ENCODE data around the gene PTPN4. TPM values are rescaled to one million over a fixed set of nuclear protein-coding genes. Genes with fewer than 3 reads are reported as not detected.

The PTPN4 gene
- total and polyA plus RNA-seq, 2 of the 13 experiments (the other 11 are each of a cell fraction or from before 2014, with no cell fraction given) = 20.3 to 34.6 TPM

DNA sequence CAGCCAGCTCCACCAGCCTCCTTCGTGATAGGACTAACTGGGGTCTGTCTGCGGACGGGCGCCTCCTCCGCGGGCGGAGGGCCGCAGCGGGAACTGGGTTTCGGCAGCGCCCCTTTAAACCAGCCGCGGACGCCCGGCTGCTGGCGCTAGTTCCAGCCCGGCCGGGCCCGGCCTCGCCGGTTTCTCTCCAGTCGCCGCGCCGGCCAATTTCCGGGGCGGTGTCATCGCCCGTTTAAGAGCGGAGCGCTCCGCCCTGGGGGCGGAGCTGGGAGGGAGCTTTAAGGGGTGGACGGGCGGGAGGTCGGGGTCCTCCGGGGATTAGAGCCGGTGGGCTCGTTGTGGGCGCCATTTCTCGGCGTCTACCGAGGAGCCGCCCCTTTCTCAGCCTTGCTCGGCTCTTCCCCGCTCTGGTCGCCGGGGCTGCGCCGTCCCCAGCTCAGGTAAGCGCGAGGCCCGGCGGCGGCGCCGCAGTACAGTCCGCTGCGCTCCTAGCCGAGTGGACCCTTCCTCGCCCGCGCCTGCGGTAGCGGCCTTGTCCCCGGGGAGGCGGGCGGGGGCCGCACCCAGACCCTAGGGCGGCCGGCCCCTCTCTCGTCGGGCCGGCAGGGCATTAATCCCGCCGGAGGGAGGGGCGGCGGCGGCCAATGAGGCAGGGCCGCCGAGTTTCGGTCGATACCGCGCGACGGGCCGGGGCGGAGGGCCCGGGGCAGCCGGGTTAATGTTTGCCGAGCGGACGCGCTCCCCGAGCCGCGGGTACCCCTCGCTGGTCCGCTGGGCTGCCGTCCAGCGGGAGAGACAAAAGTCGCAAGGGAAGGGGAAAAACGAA lies 253.3 kb downstream of the PTPN4 start, which contains the start of gene EPB41L5 (continued):
- TF ChIP-seq, protein P1, sequence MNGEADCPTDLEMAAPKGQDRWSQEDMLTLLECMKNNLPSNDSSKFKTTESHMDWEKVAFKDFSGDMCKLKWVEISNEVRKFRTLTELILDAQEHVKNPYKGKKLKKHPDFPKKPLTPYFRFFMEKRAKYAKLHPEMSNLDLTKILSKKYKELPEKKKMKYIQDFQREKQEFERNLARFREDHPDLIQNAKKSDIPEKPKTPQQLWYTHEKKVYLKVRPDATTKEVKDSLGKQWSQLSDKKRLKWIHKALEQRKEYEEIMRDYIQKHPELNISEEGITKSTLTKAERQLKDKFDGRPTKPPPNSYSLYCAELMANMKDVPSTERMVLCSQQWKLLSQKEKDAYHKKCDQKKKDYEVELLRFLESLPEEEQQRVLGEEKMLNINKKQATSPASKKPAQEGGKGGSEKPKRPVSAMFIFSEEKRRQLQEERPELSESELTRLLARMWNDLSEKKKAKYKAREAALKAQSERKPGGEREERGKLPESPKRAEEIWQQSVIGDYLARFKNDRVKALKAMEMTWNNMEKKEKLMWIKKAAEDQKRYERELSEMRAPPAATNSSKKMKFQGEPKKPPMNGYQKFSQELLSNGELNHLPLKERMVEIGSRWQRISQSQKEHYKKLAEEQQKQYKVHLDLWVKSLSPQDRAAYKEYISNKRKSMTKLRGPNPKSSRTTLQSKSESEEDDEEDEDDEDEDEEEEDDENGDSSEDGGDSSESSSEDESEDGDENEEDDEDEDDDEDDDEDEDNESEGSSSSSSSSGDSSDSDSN (CRISPR knock-in tag; IDR thresholded peaks at IDR 0.05) = peak; percentile 100
- TF ChIP-seq TCF7L2 (IDR thresholded peaks at IDR 0.05; ENCODE audit: low read depth, low read length) (no peak), SP1 (IDR thresholded peaks at IDR 0.05) (no peak), SP1 (CRISPR knock-in tag; IDR thresholded peaks at IDR 0.05) (peak; percentile 83), ZNF879 (CRISPR knock-in tag; IDR thresholded peaks at IDR 0.05) (peak; percentile 87), MEF2D (CRISPR knock-in tag; IDR thresholded peaks at IDR 0.05) (no peak), POLR2G (IDR thresholded peaks at IDR 0.05; ENCODE audit: low read depth, low read length) (peak; percentile 99), HNRNPLL (IDR thresholded peaks at IDR 0.05; ENCODE audit: low read depth, low read length, poor library complexity, severe bottlenecking) (peak; percentile 93), MTA3 (CRISPR knock-in tag; IDR thresholded peaks at IDR 0.05) (no peak), IKZF4 (CRISPR knock-in tag; IDR thresholded peaks at IDR 0.05; ENCODE audit: borderline replicate concordance, low read depth, not compliant biosample characterization) (peak; percentile 93), ZNF703 (CRISPR knock-in tag; IDR thresholded peaks at IDR 0.05; ENCODE audit: borderline replicate concordance) (peak; percentile 90; the same call in 1 of the 2 replicates), JUN (CRISPR knock-in tag; IDR thresholded peaks at IDR 0.05) (no peak), ZNF367 (CRISPR knock-in tag; IDR thresholded peaks at IDR 0.05; ENCODE audit: borderline replicate concordance) (no peak), GABPA (IDR thresholded peaks at IDR 0.05; ENCODE audit: low read depth, low read length) (0 out of 2 replicates have a peak, but pooled peaks have one; percentile 25), GABPA (CRISPR knock-in tag; IDR thresholded peaks at IDR 0.05; ENCODE audit: low read depth) (peak; percentile 60; the same call in 1 of the 2 replicates)
- TF ChIP-seq, protein P2, sequence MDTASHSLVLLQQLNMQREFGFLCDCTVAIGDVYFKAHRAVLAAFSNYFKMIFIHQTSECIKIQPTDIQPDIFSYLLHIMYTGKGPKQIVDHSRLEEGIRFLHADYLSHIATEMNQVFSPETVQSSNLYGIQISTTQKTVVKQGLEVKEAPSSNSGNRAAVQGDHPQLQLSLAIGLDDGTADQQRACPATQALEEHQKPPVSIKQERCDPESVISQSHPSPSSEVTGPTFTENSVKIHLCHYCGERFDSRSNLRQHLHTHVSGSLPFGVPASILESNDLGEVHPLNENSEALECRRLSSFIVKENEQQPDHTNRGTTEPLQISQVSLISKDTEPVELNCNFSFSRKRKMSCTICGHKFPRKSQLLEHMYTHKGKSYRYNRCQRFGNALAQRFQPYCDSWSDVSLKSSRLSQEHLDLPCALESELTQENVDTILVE (CRISPR knock-in tag; IDR thresholded peaks at IDR 0.05) = peak; percentile 20; the same call in 1 of the 2 replicates
- TF ChIP-seq, protein P3, sequence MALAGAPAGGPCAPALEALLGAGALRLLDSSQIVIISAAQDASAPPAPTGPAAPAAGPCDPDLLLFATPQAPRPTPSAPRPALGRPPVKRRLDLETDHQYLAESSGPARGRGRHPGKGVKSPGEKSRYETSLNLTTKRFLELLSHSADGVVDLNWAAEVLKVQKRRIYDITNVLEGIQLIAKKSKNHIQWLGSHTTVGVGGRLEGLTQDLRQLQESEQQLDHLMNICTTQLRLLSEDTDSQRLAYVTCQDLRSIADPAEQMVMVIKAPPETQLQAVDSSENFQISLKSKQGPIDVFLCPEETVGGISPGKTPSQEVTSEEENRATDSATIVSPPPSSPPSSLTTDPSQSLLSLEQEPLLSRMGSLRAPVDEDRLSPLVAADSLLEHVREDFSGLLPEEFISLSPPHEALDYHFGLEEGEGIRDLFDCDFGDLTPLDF (CRISPR knock-in tag; IDR thresholded peaks at IDR 0.05) = peak; percentile 79
- TF ChIP-seq, protein P4, sequence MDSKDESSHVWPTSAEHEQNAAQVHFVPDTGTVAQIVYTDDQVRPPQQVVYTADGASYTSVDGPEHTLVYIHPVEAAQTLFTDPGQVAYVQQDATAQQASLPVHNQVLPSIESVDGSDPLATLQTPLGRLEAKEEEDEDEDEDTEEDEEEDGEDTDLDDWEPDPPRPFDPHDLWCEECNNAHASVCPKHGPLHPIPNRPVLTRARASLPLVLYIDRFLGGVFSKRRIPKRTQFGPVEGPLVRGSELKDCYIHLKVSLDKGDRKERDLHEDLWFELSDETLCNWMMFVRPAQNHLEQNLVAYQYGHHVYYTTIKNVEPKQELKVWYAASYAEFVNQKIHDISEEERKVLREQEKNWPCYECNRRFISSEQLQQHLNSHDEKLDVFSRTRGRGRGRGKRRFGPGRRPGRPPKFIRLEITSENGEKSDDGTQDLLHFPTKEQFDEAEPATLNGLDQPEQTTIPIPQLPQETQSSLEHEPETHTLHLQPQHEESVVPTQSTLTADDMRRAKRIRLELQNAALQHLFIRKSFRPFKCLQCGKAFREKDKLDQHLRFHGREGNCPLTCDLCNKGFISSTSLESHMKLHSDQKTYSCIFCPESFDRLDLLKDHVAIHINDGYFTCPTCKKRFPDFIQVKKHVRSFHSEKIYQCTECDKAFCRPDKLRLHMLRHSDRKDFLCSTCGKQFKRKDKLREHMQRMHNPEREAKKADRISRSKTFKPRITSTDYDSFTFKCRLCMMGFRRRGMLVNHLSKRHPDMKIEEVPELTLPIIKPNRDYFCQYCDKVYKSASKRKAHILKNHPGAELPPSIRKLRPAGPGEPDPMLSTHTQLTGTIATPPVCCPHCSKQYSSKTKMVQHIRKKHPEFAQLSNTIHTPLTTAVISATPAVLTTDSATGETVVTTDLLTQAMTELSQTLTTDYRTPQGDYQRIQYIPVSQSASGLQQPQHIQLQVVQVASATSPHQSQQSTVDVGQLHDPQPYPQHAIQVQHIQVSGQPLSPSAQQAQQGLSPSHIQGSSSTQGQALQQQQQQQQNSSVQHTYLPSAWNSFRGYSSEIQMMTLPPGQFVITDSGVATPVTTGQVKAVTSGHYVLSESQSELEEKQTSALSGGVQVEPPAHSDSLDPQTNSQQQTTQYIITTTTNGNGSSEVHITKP (CRISPR knock-in tag; IDR thresholded peaks at IDR 0.05; ENCODE audit: low read depth) = no peak; the same call in 1 of the 2 replicates
- TF ChIP-seq, protein P5, sequence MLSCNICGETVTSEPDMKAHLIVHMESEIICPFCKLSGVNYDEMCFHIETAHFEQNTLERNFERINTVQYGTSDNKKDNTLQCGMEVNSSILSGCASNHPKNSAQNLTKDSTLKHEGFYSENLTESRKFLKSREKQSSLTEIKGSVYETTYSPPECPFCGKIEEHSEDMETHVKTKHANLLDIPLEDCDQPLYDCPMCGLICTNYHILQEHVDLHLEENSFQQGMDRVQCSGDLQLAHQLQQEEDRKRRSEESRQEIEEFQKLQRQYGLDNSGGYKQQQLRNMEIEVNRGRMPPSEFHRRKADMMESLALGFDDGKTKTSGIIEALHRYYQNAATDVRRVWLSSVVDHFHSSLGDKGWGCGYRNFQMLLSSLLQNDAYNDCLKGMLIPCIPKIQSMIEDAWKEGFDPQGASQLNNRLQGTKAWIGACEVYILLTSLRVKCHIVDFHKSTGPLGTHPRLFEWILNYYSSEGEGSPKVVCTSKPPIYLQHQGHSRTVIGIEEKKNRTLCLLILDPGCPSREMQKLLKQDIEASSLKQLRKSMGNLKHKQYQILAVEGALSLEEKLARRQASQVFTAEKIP (CRISPR knock-in tag; IDR thresholded peaks at IDR 0.05; ENCODE audit: borderline replicate concordance) = no peak; the same call in 1 of the 2 replicates

Data from HepG2 (cell line).